K562 (cell line): ENCODE data around the gene KRT35. TPM values are rescaled to one million over a fixed set of nuclear protein-coding genes. Genes with fewer than 3 reads are reported as not detected.

ENCODE experiments used
- GATAD2A ChIP-seq: fragments of 450-650 bp; IDR thresholded peaks from 2 replicates; pipeline ENCODE4 v1.6.1; 2017
- MGA ChIP-seq: fragments of 450-650 bp; IDR thresholded peaks from 2 replicates; pipeline ENCODE4 v1.6.1; 2016; ENCODE audit warnings: mild to moderate bottlenecking, moderate library complexity
- POLR3A ChIP-seq: IDR thresholded peaks from 2 replicates; pipeline ENCODE4 v1.6.1; 2011; ENCODE audit warnings: borderline replicate concordance, mild to moderate bottlenecking, moderate library complexity; ENCODE audit not compliant: insufficient read length, insufficient read depth; ENCODE audit errors: extremely low read depth
- microRNA-seq: library from miRNA; unstranded; fragments of <30 nt; microRNA quantifications from one replicate; pipeline ENCODE4, GENCODE V29; 2018; ENCODE audit warnings: borderline microRNAs expressed
- polyA plus RNA-seq, 8 experiments: library from polyadenylated mRNA; depleted of rRNA in 4 of 8; stranded (reverse) in 5 of 8; unstranded in 3 of 8; fragments of >200 nt; fragmentation: Nextera tagmentation in 2 of 8; fragmentation: Illumina TruSeq in 1 of 8; extraction: Ambion mirVana in 2 of 8; extraction: Trizol in 1 of 8; gene quantifications; 2 replicates each; pipeline versions ENCODE4 v1.2.1 to v1.2.3, GENCODE V29; 2011 to 2014; ENCODE audit warnings: inconsistent platforms in 1 of 8, missing spikeins in 1 of 8
- small RNA-seq: library from RNA; depleted of rRNA; stranded (forward); fragments of <200 nt; gene quantifications from one replicate; pipeline ENCODE3, GENCODE V24; 2014
- total RNA-seq, 7 experiments: library from RNA; depleted of rRNA in 6 of 7; stranded (reverse); fragments of >200 nt in 6 of 7; fragmentation: Illumina TruSeq in 2 of 7; extraction: Trizol in 2 of 7; gene quantifications; 2 replicates each; pipeline versions ENCODE4 v1.2.1 to v1.2.3, GENCODE V29; 2011 to 2021; ENCODE audit warnings: low replicate concordance in 1 of 7

The KRT35 gene
- total and polyA plus RNA-seq, 9 of the 15 experiments (the other 6 are each of a cell fraction or from before 2014, with no cell fraction given) = not detected

GRCh38 chr17:41428591-41429291 lies 52.2 kb downstream of the KRT35 start (continued):
- TF ChIP-seq MGA (no peak), POLR3A (no peak), GATAD2A (no peak)

Small RNA genes lying within 50 kb of the gene (microRNA-seq; reads per million reads assigned to microRNA genes)
- not detected for gene MIR6510

Small RNA genes lying within 50 kb of the gene (small RNA-seq; reads per million reads assigned to genes)
- 0.29 reads per million for gene RNU2-32P

Other genes with a start within 250 kb of the KRT35 start
Only the 7 nearest of the 26 such genes appear.
- not detected in 2 replicates for gene KRT37, start 56.6 kb downstream of the KRT35 start, total RNA-seq (2014; rRNA removed)
- gene KRT37, start 56.6 kb downstream of the KRT35 start, total RNA-seq (2014; rRNA removed; fragmentation: Illumina TruSeq; extraction: Trizol) = not detected in 2 replicates
- not detected in 2 replicates for gene KRT37, start 56.6 kb downstream of the KRT35 start, total RNA-seq (2015; rRNA removed; fragmentation: Illumina TruSeq; extraction: Trizol)
- gene KRT37, start 56.6 kb downstream of the KRT35 start, total RNA-seq (2021) = not detected in 2 replicates
- not detected in 2 replicates for gene KRT37, start 56.6 kb downstream of the KRT35 start, polyA plus RNA-seq (2011; rRNA removed)
- gene KRT37, start 56.6 kb downstream of the KRT35 start, polyA plus RNA-seq (2014; fragmentation: Illumina TruSeq; extraction: Trizol) = not detected in 2 replicates
- gene KRT37, start 56.6 kb downstream of the KRT35 start, polyA plus RNA-seq (2014; fragmentation: Nextera tagmentation; extraction: Ambion mirVana) = not detected
- gene KRT37, start 56.6 kb downstream of the KRT35 start, polyA plus RNA-seq (2014; rRNA removed) = not detected in 2 replicates
- not detected in 2 replicates for gene KRT38, start 40.2 kb downstream of the KRT35 start, total RNA-seq (2014; rRNA removed)
- gene KRT38, start 40.2 kb downstream of the KRT35 start, total RNA-seq (2014; rRNA removed; fragmentation: Illumina TruSeq; extraction: Trizol) = not detected in 2 replicates
- gene KRT38, start 40.2 kb downstream of the KRT35 start, total RNA-seq (2015; rRNA removed; fragmentation: Illumina TruSeq; extraction: Trizol) = not detected in 2 replicates
- gene KRT38, start 40.2 kb downstream of the KRT35 start, total RNA-seq (2021) = not detected in 2 replicates
- not detected in 2 replicates for gene KRT38, start 40.2 kb downstream of the KRT35 start, polyA plus RNA-seq (2011; rRNA removed)
- not detected in 2 replicates for gene KRT38, start 40.2 kb downstream of the KRT35 start, polyA plus RNA-seq (2014; fragmentation: Illumina TruSeq; extraction: Trizol)
- gene KRT38, start 40.2 kb downstream of the KRT35 start, polyA plus RNA-seq (2014; fragmentation: Nextera tagmentation; extraction: Ambion mirVana) = not detected
- not detected in 2 replicates for gene KRT38, start 40.2 kb downstream of the KRT35 start, polyA plus RNA-seq (2014; rRNA removed)
- not detected in 2 replicates for gene KRT32, start 13.8 kb downstream of the KRT35 start, total RNA-seq (2014; rRNA removed)
- gene KRT32, start 13.8 kb downstream of the KRT35 start, total RNA-seq (2014; rRNA removed; fragmentation: Illumina TruSeq; extraction: Trizol) = not detected in 2 replicates
- not detected in 2 replicates for gene KRT32, start 13.8 kb downstream of the KRT35 start, total RNA-seq (2015; rRNA removed; fragmentation: Illumina TruSeq; extraction: Trizol)
- not detected in 2 replicates for gene KRT32, start 13.8 kb downstream of the KRT35 start, total RNA-seq (2021)
- not detected in 2 replicates for gene KRT32, start 13.8 kb downstream of the KRT35 start, polyA plus RNA-seq (2011; rRNA removed)
- not detected in 2 replicates for gene KRT32, start 13.8 kb downstream of the KRT35 start, polyA plus RNA-seq (2014; fragmentation: Illumina TruSeq; extraction: Trizol)
- gene KRT32, start 13.8 kb downstream of the KRT35 start, polyA plus RNA-seq (2014; fragmentation: Nextera tagmentation; extraction: Ambion mirVana) = not detected
- gene KRT32, start 13.8 kb downstream of the KRT35 start, polyA plus RNA-seq (2014; rRNA removed) = not detected in 2 replicates
- gene KRT36, start 8.8 kb upstream of the KRT35 start, total RNA-seq (2014; rRNA removed) = not detected in 2 replicates
- not detected in 2 replicates for gene KRT36, start 8.8 kb upstream of the KRT35 start, total RNA-seq (2014; rRNA removed; fragmentation: Illumina TruSeq; extraction: Trizol)
- not detected in 2 replicates for gene KRT36, start 8.8 kb upstream of the KRT35 start, total RNA-seq (2015; rRNA removed; fragmentation: Illumina TruSeq; extraction: Trizol)
- not detected in 2 replicates for gene KRT36, start 8.8 kb upstream of the KRT35 start, total RNA-seq (2021)
- 0.04 TPM in 2 replicates for gene KRT36, start 8.8 kb upstream of the KRT35 start, polyA plus RNA-seq (2011; rRNA removed)
- gene KRT36, start 8.8 kb upstream of the KRT35 start, polyA plus RNA-seq (2014; fragmentation: Illumina TruSeq; extraction: Trizol) = not detected in 2 replicates
- gene KRT36, start 8.8 kb upstream of the KRT35 start, polyA plus RNA-seq (2014; fragmentation: Nextera tagmentation; extraction: Ambion mirVana) = not detected
- not detected in 2 replicates for gene KRT36, start 8.8 kb upstream of the KRT35 start, polyA plus RNA-seq (2014; rRNA removed)
- 1.1 TPM in 1 of 2 replicates, not detected in the other for gene KRT13, start 24.5 kb upstream of the KRT35 start, total RNA-seq (2014; rRNA removed)
- not detected in 2 replicates for gene KRT13, start 24.5 kb upstream of the KRT35 start, total RNA-seq (2014; rRNA removed; fragmentation: Illumina TruSeq; extraction: Trizol)
- gene KRT13, start 24.5 kb upstream of the KRT35 start, total RNA-seq (2015; rRNA removed; fragmentation: Illumina TruSeq; extraction: Trizol) = 0.11 TPM in 1 of 2 replicates, not detected in the other
- gene KRT13, start 24.5 kb upstream of the KRT35 start, total RNA-seq (2021) = 0.22 TPM in 1 of 2 replicates, not detected in the other
- 0.16 and 0.26 TPM in 2 replicates for gene KRT13, start 24.5 kb upstream of the KRT35 start, polyA plus RNA-seq (2011; rRNA removed)
- gene KRT13, start 24.5 kb upstream of the KRT35 start, polyA plus RNA-seq (2014; fragmentation: Illumina TruSeq; extraction: Trizol) = 0.30 TPM in 1 of 2 replicates, not detected in the other
- gene KRT13, start 24.5 kb upstream of the KRT35 start, polyA plus RNA-seq (2014; fragmentation: Nextera tagmentation; extraction: Ambion mirVana) = under 1 TPM in 1 of 2 experiments, not detected in 1; 0.13 TPM
- gene KRT13, start 24.5 kb upstream of the KRT35 start, polyA plus RNA-seq (2014; rRNA removed) = 0.28 TPM in 1 of 2 replicates, not detected in the other
- 0.37 and 2.4 TPM in 2 replicates for gene KRT15, start 37.7 kb upstream of the KRT35 start, total RNA-seq (2014; rRNA removed)
- 0.44 and 0.89 TPM in 2 replicates for gene KRT15, start 37.7 kb upstream of the KRT35 start, total RNA-seq (2014; rRNA removed; fragmentation: Illumina TruSeq; extraction: Trizol)
- 0.29 and 0.68 TPM in 2 replicates for gene KRT15, start 37.7 kb upstream of the KRT35 start, total RNA-seq (2015; rRNA removed; fragmentation: Illumina TruSeq; extraction: Trizol)
- 0.34 and 0.95 TPM in 2 replicates for gene KRT15, start 37.7 kb upstream of the KRT35 start, total RNA-seq (2021)
- gene KRT15, start 37.7 kb upstream of the KRT35 start, polyA plus RNA-seq (2011; rRNA removed) = 2.1 and 4.4 TPM in 2 replicates
- 0.49 and 1.1 TPM in 2 replicates for gene KRT15, start 37.7 kb upstream of the KRT35 start, polyA plus RNA-seq (2014; fragmentation: Illumina TruSeq; extraction: Trizol)
- under 1 TPM; 0.28 to 0.60 TPM for gene KRT15, start 37.7 kb upstream of the KRT35 start, polyA plus RNA-seq (2014; fragmentation: Nextera tagmentation; extraction: Ambion mirVana)
- gene KRT15, start 37.7 kb upstream of the KRT35 start, polyA plus RNA-seq (2014; rRNA removed) = 0.56 and 2.0 TPM in 2 replicates
- 120 and 137 TPM in 2 replicates for gene KRT19, start 47.2 kb upstream of the KRT35 start, total RNA-seq (2014; rRNA removed)
- 25.8 and 41.2 TPM in 2 replicates for gene KRT19, start 47.2 kb upstream of the KRT35 start, total RNA-seq (2014; rRNA removed; fragmentation: Illumina TruSeq; extraction: Trizol)
- 91.7 and 92.6 TPM in 2 replicates for gene KRT19, start 47.2 kb upstream of the KRT35 start, total RNA-seq (2015; rRNA removed; fragmentation: Illumina TruSeq; extraction: Trizol)
- 151 TPM in 2 replicates for gene KRT19, start 47.2 kb upstream of the KRT35 start, total RNA-seq (2021)
- gene KRT19, start 47.2 kb upstream of the KRT35 start, polyA plus RNA-seq (2011; rRNA removed) = 96.3 and 121 TPM in 2 replicates
- gene KRT19, start 47.2 kb upstream of the KRT35 start, polyA plus RNA-seq (2014; fragmentation: Illumina TruSeq; extraction: Trizol) = 66.5 and 76.7 TPM in 2 replicates
- 10 to 100 TPM; 18.5 to 21.5 TPM for gene KRT19, start 47.2 kb upstream of the KRT35 start, polyA plus RNA-seq (2014; fragmentation: Nextera tagmentation; extraction: Ambion mirVana)
- gene KRT19, start 47.2 kb upstream of the KRT35 start, polyA plus RNA-seq (2014; rRNA removed) = 80.2 and 104 TPM in 2 replicates